Left ventricle myocardium superior (tissue), 1 donor: ENCODE data around the gene CDK5. TPM values are rescaled to one million over a fixed set of nuclear protein-coding genes. Genes with fewer than 3 reads are reported as not detected.
A peak's percentile ranks its signal among the peaks of the same experiment; 100 is the strongest.

Source experiments
- ATAC-seq: fragments of 200-7000 bp; cut with Tn5 transposase; one replicate; pipeline ENCODE4 v1.9.1; 2020; ENCODE audit warnings: mild to moderate bottlenecking, moderate library complexity
- DNase-seq: peaks from one replicate; pipeline ENCODE4 v3.0.0-alpha.2; 2020
- intact Hi-C: fragments of 100-400 bp; cut with micrococcal nuclease; formaldehyde crosslinking; loops from one replicate; pipeline ENCODE4 v1.11.0; 2022
- total RNA-seq: library from RNA; stranded (reverse); fragmentation: NEBNext Ultra II Directional; extraction: Animal tissue kit (Norgen Biotek cat#: 25700); gene quantifications from one replicate; pipeline ENCODE4 v1.2.1, GENCODE V29; 2021
- donor health status: DM: no; HTN: yes; CAD: no; lungs with severe emphysema.

The CDK5 gene
- total RNA-seq, 1 donor from 2014 or later: 8.1 TPM

DNA sequence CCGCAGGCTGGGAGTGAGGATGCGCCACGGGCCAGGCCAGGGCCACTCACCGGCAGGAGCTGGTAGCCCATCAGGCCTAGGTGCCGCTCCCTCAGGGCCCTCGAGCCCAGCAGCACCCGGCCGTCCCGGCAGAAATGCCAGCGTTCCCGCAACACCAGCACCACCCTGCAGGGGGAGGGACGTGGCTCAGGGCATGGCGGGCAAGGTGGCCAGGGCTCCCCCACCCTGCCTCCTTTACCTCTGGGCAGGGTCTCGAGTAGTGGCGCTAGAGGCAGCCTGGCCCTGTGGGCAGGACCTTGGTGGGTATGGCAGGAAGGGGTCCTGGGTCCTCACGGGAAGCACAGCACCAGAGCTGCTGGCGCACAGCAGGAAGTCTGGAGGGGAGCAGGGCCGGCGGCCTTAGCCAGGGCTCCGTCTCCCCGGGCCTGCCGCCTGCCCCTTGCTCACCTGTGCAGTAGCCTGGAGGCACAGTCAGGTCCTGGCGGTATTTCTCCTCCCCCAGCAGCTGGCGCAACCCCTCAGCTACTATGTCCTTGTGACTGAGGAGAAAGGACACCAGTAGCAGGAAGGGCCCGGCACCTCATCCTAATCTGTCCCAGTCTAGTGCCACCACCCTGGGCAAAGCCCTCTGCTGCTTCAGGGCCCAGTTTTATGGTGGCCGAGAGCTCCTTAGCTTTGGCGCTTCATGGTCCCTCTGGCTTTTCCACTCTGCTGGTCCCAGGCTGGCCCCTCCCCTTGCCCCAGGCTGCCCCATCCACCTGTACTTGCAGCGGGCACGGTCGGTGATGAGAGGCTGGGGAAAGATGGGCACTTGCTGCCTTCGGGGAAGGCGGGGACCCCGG, 19.4 kb upstream of the CDK5 start:
- intact Hi-C loops: no loop called here
- no peak for ATAC-seq
- DNase-seq: no peak

GRCh38 chr7:151075978-151076426, 18.3 kb upstream of the CDK5 start:
- DNase-seq: no peak
- no peak for ATAC-seq
- intact Hi-C loops: no loop called here

DNA sequence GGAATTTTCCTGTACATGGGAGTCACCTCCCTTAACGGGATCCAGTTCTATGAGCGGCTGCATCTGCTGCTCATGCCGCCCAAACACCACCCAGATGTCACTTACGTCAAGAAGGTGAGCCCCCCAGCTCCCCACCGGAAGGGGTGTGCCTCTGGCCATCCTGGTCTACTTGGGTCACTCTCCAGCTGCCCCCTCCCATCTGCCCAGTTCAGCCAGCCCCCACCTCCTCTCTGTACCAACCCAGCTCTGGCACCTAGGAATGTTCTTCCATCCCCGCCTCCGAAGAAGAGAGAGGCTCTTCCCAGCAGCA, 17.9 kb upstream of the CDK5 start:
- intact Hi-C loops: no loop called here
- no peak for DNase-seq
- ATAC-seq: no peak

DNA sequence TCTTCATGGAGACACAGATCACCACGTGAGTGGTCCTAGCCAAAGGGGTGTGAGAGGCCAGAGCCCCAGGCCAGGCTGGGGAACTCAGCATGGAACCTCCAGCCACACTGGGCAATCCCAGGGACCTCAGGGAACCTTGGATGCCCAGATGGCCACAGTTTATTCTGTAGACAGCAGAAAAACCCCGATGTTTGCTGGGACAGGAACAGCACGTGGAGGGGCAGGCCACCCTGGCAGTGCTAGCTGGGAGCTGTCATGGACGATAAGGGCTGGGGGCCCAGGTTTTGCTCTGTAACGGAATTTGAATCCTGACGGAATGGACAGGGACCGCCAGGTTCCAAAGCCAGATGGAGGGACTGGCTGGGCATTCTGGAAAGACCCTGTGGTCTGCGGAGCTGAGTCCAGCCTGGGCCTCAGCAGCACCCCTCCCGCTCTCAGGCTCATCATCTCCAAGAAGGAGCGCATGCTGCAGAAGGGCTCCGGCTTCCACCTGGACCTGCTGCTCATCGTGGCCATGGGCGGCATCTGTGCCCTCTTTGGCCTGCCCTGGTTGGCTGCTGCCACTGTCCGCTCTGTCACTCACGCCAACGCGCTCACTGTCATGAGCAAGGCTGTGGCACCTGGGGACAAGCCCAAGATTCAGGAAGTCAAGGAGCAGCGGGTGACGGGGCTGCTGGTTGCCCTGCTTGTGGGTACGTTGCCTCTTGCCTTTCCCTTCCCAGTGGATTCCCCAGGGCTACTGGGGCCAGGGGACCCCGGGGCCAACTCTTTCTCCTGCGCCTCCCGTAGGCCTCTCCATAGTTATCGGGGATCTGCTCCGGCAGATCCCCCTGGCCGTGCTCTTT, 17.3 kb upstream of the CDK5 start:
- DNase-seq (no peak), ATAC-seq (no peak)
- intact Hi-C loops: no loop called here

GRCh38 chr7:151073990-151074389, 16.3 kb upstream of the CDK5 start:
- no peak for DNase-seq
- no peak for ATAC-seq
- intact Hi-C loops: no loop called here

- ATAC-seq: no peak
- intact Hi-C loops: no loop called here
Observed at GRCh38 chr7:151071032-151071866, 13.6 kb upstream of the CDK5 start.

DNA sequence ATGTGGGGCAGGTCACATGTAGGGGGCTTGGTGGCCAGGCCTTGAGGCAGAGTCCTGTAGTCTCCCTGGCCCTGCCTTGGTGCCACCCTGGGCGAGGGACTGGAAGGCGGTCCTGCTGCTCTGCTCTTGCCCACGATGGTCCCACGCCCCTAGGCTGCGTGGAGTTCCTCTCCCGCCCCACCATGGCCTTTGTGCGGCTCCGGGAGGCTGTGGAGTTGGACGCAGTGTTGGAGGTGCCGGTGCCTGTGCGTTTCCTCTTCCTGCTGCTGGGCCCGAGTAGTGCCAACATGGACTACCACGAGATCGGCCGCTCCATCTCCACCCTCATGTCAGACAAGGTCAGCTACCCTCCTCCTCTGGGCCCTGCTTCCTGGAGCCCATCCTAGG, 12.9 kb upstream of the CDK5 start:
- ATAC-seq (no peak), DNase-seq (no peak)
- intact Hi-C loops: no loop called here

More at GRCh38 chr7:151071032-151071866, 13.6 kb upstream of the CDK5 start:
- DNase-seq: no peak

GRCh38 chr7:151069841-151070573, 12.3 kb upstream of the CDK5 start:
- intact Hi-C loops: no loop called here

DNA sequence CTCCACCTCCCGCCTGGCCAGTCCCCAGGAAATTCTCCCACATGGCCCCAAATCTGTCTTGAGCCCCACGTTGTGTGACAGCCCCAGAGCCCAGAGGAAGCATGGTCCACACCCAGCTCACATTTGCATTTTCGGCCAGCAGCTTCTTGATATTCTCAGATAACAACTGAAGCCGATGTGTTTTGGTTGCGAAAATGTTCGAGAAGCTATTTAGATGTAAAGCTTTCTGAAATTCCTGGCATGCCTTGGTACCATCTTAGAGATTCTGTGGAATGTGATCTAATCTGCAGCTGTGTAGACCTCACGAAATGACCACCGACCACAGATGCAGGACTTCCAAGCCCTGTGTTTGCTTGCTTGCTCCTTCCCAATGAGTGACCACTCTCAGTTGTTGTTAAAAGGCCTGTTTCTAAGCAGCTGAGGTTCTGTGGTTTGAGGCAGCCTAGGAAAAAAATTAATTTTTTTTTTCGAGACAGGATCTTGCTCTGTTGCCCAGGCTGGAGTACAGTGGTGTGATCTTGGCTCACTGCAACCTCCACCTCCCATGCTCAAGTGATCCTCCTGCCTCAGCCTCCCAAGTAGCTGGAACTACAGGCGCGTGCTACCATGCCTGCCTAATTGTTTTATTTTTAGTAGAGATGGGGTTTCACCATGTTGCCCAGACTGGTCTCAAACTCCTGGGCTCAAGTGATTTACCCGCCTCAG, 10.5 kb upstream of the CDK5 start:
- intact Hi-C loops: no loop called here
- ATAC-seq (no peak), DNase-seq (no peak)

More at GRCh38 chr7:151069841-151070573, 12.3 kb upstream of the CDK5 start:
- no peak for ATAC-seq
- DNase-seq: no peak

DNA sequence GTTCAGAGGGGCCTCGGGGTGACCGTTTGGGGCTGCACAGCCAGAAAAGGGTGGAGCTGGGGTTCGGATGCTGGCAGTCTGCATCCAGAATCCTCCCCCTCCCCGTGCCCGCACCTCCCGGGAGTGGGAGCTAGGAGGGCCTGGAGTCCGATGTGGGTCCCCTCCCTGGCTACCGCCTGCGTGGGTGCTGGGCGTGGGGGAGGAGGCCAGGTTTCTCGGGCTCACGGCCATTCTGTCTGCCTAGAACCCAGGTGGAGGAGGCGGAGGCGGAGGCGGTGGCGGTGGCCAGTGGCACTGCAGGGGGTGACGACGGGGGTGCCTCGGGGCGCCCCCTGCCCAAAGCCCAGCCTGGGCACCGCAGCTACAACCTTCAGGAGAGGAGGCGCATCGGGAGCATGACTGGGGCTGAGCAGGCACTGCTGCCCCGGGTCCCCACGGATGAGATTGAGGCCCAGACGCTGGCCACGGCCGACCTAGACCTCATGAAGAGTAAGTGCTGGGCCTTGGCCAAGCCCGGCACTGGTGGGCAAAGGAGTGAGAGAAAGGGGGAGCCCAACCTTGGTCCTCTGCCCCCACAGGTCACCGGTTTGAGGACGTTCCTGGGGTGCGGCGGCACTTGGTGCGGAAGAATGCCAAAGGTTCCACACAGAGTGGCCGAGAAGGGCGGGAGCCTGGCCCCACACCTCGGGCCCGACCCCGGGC, 8.7 kb upstream of the CDK5 start:
- intact Hi-C loops: no loop called here
- no peak for DNase-seq

DNA sequence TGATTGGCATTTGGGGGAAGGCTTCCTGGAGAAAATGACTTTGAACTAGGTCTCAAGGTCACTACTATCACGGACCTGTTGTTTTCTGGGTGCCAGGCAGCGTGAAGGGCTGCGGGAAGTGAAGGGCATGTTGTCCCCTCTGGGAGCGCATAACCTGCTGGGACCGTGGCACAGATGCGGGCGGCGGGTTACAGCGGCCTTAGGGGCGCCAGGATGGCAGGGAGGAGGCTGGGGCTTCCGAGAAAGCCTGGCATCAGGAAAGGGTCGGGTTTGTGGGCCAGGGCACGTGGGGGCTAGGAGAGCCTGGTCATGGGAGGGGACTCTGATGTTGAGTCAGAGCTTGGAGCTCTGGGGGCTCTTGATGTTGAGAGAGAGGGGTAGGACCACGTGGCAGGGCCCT, 7.8 kb upstream of the CDK5 start:
- ATAC-seq (no peak), DNase-seq (no peak)
- intact Hi-C loops: no loop called here

More for the DNA sequence above, 8.7 kb upstream of the CDK5 start:
- ATAC-seq: no peak

DNA sequence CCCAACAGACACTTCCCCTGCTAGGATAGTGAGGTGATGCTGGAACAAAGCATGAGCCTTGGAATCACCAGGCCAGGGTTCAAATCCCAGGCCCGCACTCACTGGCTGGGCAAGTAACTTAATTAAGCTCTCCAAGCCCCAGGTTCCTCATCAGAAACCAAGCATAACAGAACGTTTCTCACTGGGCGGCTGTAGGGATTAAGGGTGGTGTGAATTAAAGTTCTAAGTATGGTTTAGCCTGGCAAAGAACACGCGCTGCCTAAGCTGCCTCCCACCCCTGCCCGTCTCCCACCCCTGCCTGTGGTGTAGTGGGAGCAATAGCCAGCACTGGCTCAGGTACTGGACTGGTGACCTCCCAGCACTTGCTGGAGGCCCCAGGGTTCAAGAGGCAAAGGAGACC, 7.3 kb upstream of the CDK5 start:
- ATAC-seq (no peak), DNase-seq (no peak)
- intact Hi-C loops: no loop called here

DNA sequence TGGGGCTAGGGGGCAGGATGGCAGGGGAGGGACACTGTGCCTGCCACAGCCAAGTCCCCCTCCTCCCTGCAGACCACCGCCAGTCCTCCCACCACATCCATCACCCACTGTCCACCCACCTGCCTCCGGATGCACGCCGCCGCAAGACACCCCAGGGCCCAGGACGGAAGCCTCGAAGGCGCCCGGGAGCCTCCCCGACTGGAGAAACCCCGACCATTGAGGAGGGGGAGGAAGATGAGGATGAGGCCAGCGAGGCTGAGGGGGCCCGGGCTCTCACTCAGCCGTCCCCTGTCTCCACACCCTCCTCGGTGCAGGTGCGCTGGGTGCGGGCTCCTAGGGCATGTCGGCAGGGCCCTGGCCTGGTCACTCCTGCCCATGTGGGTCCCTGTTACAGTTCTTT, 6.8 kb upstream of the CDK5 start:
- DNase-seq: no peak
- intact Hi-C loops: no loop called here
- no peak for ATAC-seq

DNA sequence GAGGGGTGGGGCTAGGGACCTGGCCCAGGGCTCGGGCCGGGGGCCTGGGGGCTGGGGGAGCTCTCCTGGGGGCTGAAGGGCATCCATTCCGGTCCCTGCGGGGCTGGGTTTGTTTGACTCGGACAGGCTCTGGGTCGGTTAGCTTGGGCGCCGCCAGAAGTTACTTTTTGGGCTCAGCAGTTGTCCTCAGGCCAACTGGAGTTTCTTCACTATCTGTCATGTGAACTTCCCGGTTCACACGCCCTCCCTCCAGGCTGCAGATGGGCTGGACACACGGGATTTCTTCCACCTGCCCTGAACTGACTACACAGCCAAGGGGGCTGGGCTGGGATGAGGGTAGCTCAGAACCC, 5.5 kb upstream of the CDK5 start:
- no peak for DNase-seq
- intact Hi-C loops: no loop called here
- peak; percentile 0 for ATAC-seq

DNA sequence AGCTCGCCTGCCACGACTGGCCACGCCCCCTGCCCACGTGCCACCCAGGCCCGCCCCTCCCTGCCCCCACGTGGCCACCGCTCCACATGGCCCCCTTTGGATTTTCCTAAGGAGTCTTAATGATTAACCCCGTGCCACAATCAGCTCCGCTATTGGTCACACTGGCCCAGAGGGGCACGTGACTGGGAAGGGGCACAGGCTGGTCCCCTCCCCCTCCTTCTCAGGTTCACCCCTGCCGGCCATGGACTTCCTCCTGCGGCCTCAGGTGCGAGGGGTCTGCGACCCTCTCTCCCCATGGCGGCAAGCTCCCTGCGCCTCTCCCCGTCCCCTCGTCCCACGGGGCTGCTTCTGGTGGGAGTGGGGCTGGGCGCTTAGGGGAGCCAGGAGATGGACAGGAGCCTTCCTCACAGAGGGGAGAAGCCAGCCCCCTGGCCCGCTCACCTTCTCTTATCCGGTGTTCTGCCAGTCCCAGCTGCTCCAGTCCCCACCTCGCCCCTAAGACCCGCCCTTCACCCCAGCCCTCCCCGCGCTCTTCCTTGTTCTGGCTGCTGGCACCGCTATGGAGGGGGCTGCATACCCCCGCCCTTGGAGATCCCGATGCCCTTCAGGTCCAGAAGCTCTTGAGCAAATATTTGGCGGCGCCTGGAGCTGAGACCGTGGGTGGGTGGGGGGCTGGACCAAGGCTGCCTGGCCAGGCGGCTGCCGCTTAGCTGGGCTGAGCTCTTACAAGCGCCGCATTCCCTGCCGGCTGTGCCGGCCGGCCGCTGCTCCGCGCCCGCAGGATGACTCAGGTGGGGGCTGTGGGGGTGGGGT, 4.9 kb upstream of the CDK5 start:
- peak; percentile 62 for DNase-seq
- intact Hi-C loops: no loop called here
- ATAC-seq: peak; percentile 6

GRCh38 chr7:151062111-151062398, 4.4 kb upstream of the CDK5 start:
- no peak for ATAC-seq
- DNase-seq: no peak
- intact Hi-C loops: no loop called here
